ENCODE data around the gene BEGAIN.

GRCh38 chr14:100603341-100604120, 16.3 kb upstream of the BEGAIN start:
- TF ChIP-seq CTCF (conservative IDR thresholded peaks at IDR 0.05; ENCODE audit: low read length) (no peak), EZH2phosphoT487 (IDR thresholded peaks at IDR 0.05; ENCODE audit: borderline replicate concordance, low read depth, low read length) (no peak)
